Small intestine (tissue), 7 donors: ENCODE results near the gene SDCCAG8. TPM values are rescaled to one million over a fixed set of nuclear protein-coding genes. Genes with fewer than 3 reads are reported as not detected.

ENCODE experiments used
- DNase-seq, 2 donors: peaks; one replicate each; pipeline versions ENCODE4 v3.0.0 to v3.0.0-alpha.2; 2013
- FAIRE-seq: peaks from 2 replicates; lab custom pipeline; 2012; peaks lifted over from hg19 to GRCh38; lab: Jason Lieb, UNC
- H3K27ac ChIP-seq, 3 donors: one replicate each; pipeline ENCODE4 v1.5.1; 2013; ENCODE audit warnings: low read length in 2 of 3, mild to moderate bottlenecking in 2 of 3, control low read depth in 1 of 3, inconsistent platforms in 1 of 3, low read depth in 1 of 3, moderate library complexity in 1 of 3
- H3K27me3 ChIP-seq, 3 donors: one replicate each; pipeline ENCODE4 v1.6.1; 2013; ENCODE audit warnings: low read length in 3 of 3, inconsistent platforms in 1 of 3; ENCODE audit not compliant: control insufficient read depth in 3 of 3, insufficient read depth in 3 of 3
- H3K36me3 ChIP-seq, 3 donors: one replicate each; pipeline ENCODE4 v1.6.1; 2013; ENCODE audit warnings: low read length in 3 of 3, inconsistent platforms in 1 of 3, low read depth in 1 of 3, mild to moderate bottlenecking in 1 of 3, moderate library complexity in 1 of 3; ENCODE audit not compliant: control insufficient read depth in 3 of 3, insufficient read depth in 2 of 3
- H3K4me1 ChIP-seq, 3 donors: one replicate each; pipeline ENCODE4 v1.6.1; 2013; ENCODE audit warnings: low read length in 2 of 3, inconsistent platforms in 1 of 3, low read depth in 1 of 3, mild to moderate bottlenecking in 1 of 3, moderate library complexity in 1 of 3; ENCODE audit not compliant: control insufficient read depth in 3 of 3, insufficient read depth in 2 of 3
- H3K4me3 ChIP-seq, 3 donors: one replicate each; pipeline ENCODE4 v1.5.1; 2013; ENCODE audit warnings: low read length in 3 of 3, control low read depth in 1 of 3, inconsistent platforms in 1 of 3, low read depth in 1 of 3, mild to moderate bottlenecking in 1 of 3, moderate library complexity in 1 of 3
- H3K9me3 ChIP-seq, 2 donors: one replicate each; pipeline ENCODE4 v1.6.1; 2013; ENCODE audit warnings: low read depth in 1 of 2, low read length in 1 of 2; ENCODE audit not compliant: control insufficient read depth in 2 of 2, insufficient read depth in 1 of 2
- WGBS, 3 donors: extraction: QIAGEN DNeasy Blood & Tissue Kit; methylation state at CpG; one replicate each; pipeline ENCODE4 v1.1.7; 2013; 5-methylcytosine and 5-hydroxymethylcytosine counted together
- polyA plus RNA-seq, 4 donors: library from polyadenylated mRNA; stranded (reverse) in 3 of 4; unstranded in 1 of 4; fragments of 200-250 nt in 3 of 4; fragments of 120-200 nt in 1 of 4; gene quantifications; one replicate each; pipeline versions ENCODE4 v1.2.1 to v1.2.3, GENCODE V29; 2013
- donor health status: healthy with polysubstance abuse.
- donor health status: control.
- donor health status: control.
- donor health status: Bipolar disorder and iron deficiency.
- donor health status: healthy.

Gene SDCCAG8
- polyA plus RNA-seq, 4 donors: 19.2 to 32.2 (median 23.6) TPM

DNA sequence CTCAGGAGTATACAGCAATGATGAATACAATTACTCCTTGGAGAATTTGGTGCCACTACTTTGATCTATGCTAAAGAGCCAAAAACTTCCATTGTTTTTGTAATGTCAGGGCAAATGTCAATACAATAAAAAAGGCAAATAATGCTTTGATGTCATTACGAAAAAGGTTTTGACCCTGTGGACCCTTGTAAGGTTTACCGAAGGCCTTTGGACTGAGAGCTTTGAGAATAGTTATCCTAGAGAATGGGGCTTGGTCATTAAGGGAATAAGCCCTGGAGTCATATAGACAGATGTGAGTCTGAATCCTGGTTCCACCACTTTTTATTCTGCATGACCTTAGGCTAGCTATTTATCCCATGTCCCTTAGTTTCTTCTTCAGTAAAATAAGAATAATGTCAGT, 28.2 kb upstream of the SDCCAG8 start:
- Histone ChIP-seq H3K4me3 (no peak overlapping the region), H3K4me1 (no peaks in the 10 kb centered on the region), H3K27me3 (no peaks in the 10 kb centered on the region), H3K9me3 (peaks cover 0 to 13% of the 10 kb centered on the region in 2 donors), H3K36me3 (peaks cover 0 to 2% (median 2%) of the 10 kb centered on the region in 3 donors), H3K27ac (no peak overlapping the region)
- DNase-seq (no peak), FAIRE-seq (no peak)
- 73 to 80% (median 75%) methylated on average over 2 of the region's 2 CpGs for WGBS, 3 donors

DNA sequence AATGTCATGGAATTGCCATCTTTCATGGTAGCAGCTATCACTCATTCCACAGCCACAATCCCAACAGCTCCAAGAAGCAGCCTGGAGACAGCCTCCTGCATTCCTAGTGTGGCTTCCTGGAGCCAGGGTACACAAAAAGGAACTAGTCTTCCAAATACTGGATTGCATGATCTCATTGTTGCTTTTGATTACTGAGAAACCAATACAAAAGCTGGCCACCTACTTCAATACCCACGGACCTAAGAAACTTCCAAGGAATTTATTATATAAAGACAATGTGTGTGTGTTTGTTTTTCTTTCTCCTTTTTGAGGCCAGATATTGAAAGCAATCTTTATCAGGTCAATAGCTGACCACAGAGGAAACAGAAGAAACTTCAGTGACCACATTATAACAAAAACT, 26.3 kb upstream of the SDCCAG8 start:
- WGBS, 3 donors: 63 to 91% (median 80%) methylated on average over 1 of the region's 1 CpG
- no peak for FAIRE-seq

GRCh38 chr1:243230914-243231313, 24.9 kb upstream of the SDCCAG8 start:
- H3K4me3 ChIP-seq: no peak overlapping the region
- no peak overlapping the region for H3K27ac ChIP-seq
- no peak for FAIRE-seq
- H3K9me3 ChIP-seq: peaks cover 0 to 13% of the 10 kb centered on the region in 2 donors
- no peaks in the 10 kb centered on the region for H3K27me3 ChIP-seq
- DNase-seq: no peak
- peaks cover 0 to 2% (median 0%) of the 10 kb centered on the region in 3 donors for H3K36me3 ChIP-seq
- H3K4me1 ChIP-seq: no peaks in the 10 kb centered on the region

More for the DNA sequence above, 26.3 kb upstream of the SDCCAG8 start:
- Histone ChIP-seq H3K4me3 (no peak overlapping the region), H3K27ac (no peak overlapping the region), H3K36me3 (peaks cover 0 to 2% (median 0%) of the 10 kb centered on the region in 3 donors), H3K9me3 (peaks cover 0 to 13% of the 10 kb centered on the region in 2 donors), H3K27me3 (no peaks in the 10 kb centered on the region), H3K4me1 (no peaks in the 10 kb centered on the region)
- DNase-seq: no peak

GRCh38 chr1:243233908-243234307, 21.9 kb upstream of the SDCCAG8 start:
- no peaks in the 10 kb centered on the region for H3K27me3 ChIP-seq
- peaks cover 2 to 3% (median 2%) of the 10 kb centered on the region in 3 donors for H3K36me3 ChIP-seq
- no peak overlapping the region for H3K4me3 ChIP-seq
- FAIRE-seq: no peak
- H3K9me3 ChIP-seq: peaks cover 0 to 12% of the 10 kb centered on the region in 2 donors
- H3K27ac ChIP-seq: no peak overlapping the region
- DNase-seq: no peak
- no peaks in the 10 kb centered on the region for H3K4me1 ChIP-seq
- WGBS, 3 donors: 80 to 91% (median 90%) methylated on average over 2 of the region's 2 CpGs

GRCh38 chr1:243234978-243235647, 20.7 kb upstream of the SDCCAG8 start:
- 66 to 87% (median 80%) methylated on average over 4 of the region's 4 CpGs for WGBS, 3 donors
- Histone ChIP-seq H3K4me3 (no peak overlapping the region), H3K27ac (no peak overlapping the region), H3K4me1 (no peaks in the 10 kb centered on the region), H3K27me3 (no peaks in the 10 kb centered on the region), H3K9me3 (peaks cover 0 to 7% of the 10 kb centered on the region in 2 donors), H3K36me3 (peaks cover 2 to 3% (median 2%) of the 10 kb centered on the region in 3 donors)
- DNase-seq (no peak), FAIRE-seq (no peak)

GRCh38 chr1:243236604-243237252, 19.1 kb upstream of the SDCCAG8 start:
- FAIRE-seq: no peak
- Histone ChIP-seq H3K9me3 (peaks cover 0 to 5% of the 10 kb centered on the region in 2 donors), H3K4me3 (no peak overlapping the region), H3K27ac (no peak overlapping the region), H3K4me1 (no peaks in the 10 kb centered on the region), H3K27me3 (no peaks in the 10 kb centered on the region), H3K36me3 (peaks cover 2 to 3% (median 2%) of the 10 kb centered on the region in 3 donors)
- DNase-seq: no peak
- WGBS, 3 donors: 64 to 86% (median 85%) methylated on average over 4 of the region's 4 CpGs

DNA sequence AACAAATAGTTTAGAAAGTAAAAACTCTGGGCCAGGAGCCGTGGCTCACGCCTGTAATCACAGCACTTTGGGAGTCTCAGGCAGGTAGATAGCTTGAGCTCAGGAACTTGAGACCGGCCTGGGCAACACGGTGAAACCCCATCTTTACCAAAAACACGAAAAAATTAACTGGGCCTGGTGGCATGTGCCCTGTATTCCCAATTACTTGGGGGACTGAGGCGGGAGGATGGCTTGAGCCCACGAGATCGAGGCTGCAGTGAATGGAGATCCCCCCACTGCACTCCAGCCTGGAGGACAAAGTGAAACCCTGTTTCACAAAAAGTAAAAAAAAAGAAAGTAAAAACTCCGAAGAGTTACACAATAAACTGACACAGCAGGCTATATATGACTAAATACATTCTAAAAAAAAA, 11.4 kb upstream of the SDCCAG8 start:
- no peaks in the 10 kb centered on the region for H3K27me3 ChIP-seq
- no peaks in the 10 kb centered on the region for H3K4me1 ChIP-seq
- no peak overlapping the region for H3K4me3 ChIP-seq
- no peaks in the 10 kb centered on the region for H3K36me3 ChIP-seq
- DNase-seq: no peak
- FAIRE-seq: no peak
- WGBS, 3 donors: 82 to 83% (median 82%) methylated on average over 9 of the region's 9 CpGs
- no peaks in the 10 kb centered on the region for H3K9me3 ChIP-seq
- peak overlapping the region in 1 of 3 donors; percentile 38 for H3K27ac ChIP-seq

- Histone ChIP-seq H3K27ac (no peak overlapping the region), H3K36me3 (no peaks in the 10 kb centered on the region), H3K4me3 (no peak overlapping the region), H3K9me3 (no peaks in the 10 kb centered on the region), H3K4me1 (no peaks in the 10 kb centered on the region), H3K27me3 (no peaks in the 10 kb centered on the region)
- FAIRE-seq (no peak), DNase-seq (no peak)
- WGBS, 3 donors: 85 to 95% (median 86%) methylated on average over 1 of the region's 1 CpG
Observed at GRCh38 chr1:243246916-243247315, 8.9 kb upstream of the SDCCAG8 start.
